ENCODE data around the gene OAS2.
"Not testable (repeated sequence)": the region's sequence is repeated elsewhere in the genome, so short reads cannot be mapped to it uniquely, and the experiment has no call there.

The OAS2 gene

DNA sequence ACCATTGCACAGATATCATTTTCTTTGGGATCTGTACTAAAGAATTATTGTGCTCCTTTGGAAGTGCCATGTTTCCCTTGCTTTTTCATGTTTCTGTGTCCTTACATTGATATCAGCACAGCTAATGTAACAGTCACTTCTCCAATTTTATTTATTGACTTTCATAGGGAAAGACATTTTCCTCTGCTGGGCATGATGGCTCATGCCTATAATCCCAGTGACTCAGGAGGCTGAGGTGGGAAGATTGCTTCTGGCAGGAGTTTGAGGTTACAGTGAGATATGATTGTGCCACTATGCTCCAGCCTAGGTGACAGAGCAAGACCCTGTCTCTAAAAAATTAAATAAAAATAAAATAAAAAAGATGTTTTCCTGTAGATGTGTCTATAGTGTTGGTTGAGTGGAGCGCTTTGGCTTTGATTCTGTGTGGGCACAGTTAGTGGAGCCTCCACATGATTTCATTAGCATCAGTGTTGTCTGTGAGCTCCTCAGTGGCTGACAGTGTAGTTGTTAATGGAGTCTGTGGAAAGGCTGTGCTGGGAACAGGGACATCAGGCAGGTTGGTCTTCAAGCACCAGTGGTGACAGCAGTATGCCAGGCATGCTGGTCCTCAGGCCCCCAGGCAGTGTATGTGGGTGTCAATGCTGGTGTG lies 7.4 kb downstream of the OAS2 start:
- DNase-seq (ENCODE audit: low spot score), result no peak
- no peak for FAIRE-seq

- DNase-seq (ENCODE audit: low spot score), result no peak
- no peak for FAIRE-seq
Observed at GRCh38 chr12:112986291-112986800, 8.0 kb downstream of the OAS2 start.

DNA sequence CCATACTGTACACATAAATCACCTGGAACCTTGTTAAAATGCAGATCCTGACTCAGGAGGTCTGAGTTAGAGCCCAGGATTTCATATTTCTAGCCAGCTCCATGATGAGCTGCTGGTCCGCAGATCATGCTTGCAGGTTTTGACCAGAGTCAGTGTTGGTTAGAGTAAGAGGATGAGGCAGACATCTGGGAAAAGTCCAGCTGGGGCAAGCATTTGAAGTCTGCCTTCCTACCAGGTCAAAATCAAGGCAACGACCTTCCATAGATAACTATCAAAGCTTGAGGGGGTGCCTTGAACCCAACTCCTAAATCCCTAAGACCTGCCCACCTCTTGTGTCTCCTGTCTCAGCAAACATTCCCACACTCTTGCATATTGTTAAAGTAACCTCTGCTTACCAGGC lies 9.2 kb downstream of the OAS2 start:
- FAIRE-seq (no peak), DNase-seq (ENCODE audit: low spot score) (no peak)

DNA sequence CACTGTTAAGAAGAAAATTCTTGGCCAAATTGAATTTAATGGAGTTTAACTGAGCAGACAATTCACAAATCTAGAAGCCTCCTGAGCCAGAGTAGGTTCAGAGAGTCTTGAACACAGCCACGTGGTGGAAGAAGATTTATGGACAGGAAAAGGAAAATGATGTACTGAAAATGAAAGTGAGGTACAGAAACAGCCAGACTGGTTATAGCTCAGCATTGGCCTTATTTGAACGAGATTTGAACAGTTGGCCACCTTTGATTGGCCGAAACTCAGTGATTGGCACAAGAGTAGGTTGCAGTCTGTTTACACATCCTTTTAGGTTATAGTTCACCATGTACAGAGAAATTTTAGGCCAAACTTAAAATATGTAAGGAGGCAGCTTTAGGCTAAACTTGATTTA lies 9.9 kb downstream of the OAS2 start:
- no peak for FAIRE-seq
- DNase-seq (ENCODE audit: low spot score), result no peak

DNA sequence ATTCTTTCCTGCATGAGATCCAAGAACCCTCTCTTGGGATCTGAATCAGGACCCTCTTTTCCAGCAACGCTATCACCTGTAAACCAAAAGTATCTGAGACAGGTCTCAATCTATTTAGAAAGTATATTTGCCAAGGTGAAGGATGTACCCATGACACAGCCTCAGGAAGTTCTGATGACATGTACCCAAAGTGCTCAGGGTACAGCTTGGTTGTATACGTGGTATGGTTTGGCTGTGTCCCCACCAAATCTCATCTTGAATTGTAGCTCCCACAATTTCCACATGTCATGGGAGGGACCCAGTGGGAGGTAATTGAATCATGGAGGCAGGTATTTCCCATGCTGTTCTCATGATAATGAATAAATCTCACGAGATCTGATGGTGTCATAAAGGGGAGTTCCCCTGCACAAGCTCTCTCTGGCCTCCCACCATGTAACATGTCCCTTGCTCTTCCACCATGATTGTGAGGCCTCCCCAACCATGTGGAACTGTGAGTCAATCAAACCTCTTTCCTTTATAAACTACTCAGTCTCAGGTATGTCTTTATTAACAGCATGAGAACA lies 10.6 kb downstream of the OAS2 start:
- FAIRE-seq; DNase-seq (ENCODE audit: low spot score): not testable (repeated sequence)

GRCh38 chr12:112989806-112990205 lies 11.5 kb downstream of the OAS2 start:
- DNase-seq (ENCODE audit: low spot score), result no peak
- FAIRE-seq, result no peak

DNA sequence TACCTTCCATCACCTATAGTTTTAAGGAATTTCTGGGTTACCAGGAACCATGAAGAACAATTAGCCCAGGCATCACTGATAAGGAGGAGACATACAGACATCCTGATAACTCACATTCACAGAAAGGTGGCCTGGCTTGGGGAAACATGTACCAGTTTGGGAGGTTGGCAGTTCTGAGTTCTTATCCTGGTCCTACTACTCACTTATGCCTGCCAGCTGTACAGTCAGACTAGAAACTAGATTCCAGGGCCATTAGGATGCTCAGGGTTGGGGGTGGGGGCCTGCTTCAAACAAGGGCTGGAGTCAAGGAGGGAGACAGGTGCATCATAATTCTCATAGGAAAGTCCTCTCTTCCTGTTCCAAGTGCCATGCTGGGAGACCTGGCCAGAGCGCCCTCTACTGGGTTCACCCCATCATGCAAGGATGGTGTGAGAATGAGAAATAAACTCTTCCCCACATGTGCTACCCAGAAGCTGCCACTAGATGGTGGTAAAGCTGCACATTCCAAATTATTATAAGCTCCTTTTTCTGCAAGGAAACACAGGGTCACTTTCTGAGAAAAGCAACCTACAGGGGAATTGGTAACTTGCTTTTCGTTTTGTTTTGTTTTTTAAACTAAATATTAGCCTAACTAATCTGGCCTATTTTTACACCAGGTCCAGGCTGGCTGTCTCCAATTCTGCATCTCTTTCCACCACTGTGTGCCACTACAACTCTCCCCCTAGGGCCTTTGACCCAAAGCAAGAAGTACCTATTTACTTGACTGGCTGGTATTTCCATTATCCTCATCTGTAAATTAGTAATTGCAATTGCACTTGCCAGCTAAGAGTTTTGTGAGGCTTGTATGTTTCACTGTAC lies 14.5 kb downstream of the OAS2 start:
- peak; percentile 44 for DNase-seq (ENCODE audit: low spot score)
- FAIRE-seq, result peak; percentile 51

DNA sequence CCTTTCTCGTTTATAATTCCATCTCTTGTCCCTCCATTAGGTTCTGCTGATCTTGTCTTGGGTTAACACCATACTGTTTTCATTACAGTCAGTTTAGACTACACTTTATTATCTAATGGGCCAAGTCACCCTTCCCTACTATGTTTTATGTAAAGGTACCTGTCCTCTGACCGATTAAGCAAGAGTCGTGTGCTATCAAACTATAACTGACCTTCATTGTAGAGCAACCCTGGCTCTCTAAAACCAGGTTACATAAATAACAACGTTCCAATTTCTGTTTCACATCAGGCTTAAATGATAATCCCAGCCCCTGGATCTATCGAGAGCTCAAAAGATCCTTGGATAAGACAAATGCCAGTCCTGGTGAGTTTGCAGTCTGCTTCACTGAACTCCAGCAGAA lies 16.7 kb downstream of the OAS2 start:
- DNase-seq (ENCODE audit: low spot score) (no peak), FAIRE-seq (no peak)

GRCh38 chr12:112996501-112996900 lies 18.2 kb downstream of the OAS2 start:
- FAIRE-seq (no peak), DNase-seq (ENCODE audit: low spot score) (no peak)

GRCh38 chr12:112997506-112997905 lies 19.2 kb downstream of the OAS2 start:
- FAIRE-seq, result no peak
- DNase-seq (ENCODE audit: low spot score), result no peak

DNA sequence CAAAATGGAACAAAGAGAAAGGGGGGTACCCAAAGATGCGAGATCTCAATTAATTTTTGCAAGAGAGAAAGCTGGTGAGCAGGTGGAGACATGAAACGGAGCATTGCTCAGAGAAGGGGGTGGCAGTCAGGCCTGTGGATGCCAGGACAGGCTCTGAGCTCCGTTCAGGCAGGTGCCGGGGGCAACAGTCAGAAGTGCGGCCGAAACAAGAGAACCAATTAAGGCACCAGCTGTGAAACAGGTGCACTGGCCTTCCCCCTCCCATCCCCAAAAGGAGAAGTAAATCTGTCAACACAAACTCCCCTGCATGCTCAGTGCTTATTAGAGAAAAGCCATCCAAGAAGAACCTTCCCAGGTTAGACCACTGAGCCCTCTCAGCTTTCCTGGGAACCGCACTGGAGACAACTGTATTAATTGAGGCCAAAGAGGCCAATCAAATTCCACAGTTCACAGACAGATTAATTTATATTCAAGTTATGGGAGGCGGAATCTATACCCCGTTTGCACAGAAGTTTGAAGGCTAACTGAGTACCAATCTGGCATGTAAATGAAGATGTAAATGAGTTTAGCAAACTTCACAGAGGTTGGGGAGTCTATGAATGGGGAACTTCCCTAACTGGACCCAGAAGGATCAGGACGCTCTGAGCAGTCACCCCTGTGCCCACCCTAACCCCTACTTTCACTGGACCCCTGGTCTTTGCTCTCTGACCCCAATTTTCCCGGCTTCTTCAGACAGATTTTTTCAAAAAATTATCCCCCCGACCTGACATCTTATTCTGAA lies 20.9 kb downstream of the OAS2 start:
- no peak for DNase-seq (ENCODE audit: low spot score)
- FAIRE-seq, result no peak

GRCh38 chr12:113000433-113000832 lies 22.1 kb downstream of the OAS2 start:
- DNase-seq (ENCODE audit: low spot score) (no peak), FAIRE-seq (no peak)

GRCh38 chr12:113002155-113002554 lies 23.8 kb downstream of the OAS2 start:
- DNase-seq (ENCODE audit: low spot score) (no peak), FAIRE-seq (no peak)

- FAIRE-seq (no peak), DNase-seq (ENCODE audit: low spot score) (no peak)
Observed at GRCh38 chr12:113002676-113003075, 24.4 kb downstream of the OAS2 start.

- FAIRE-seq (no peak), DNase-seq (ENCODE audit: low spot score) (no peak)
Observed at GRCh38 chr12:113003636-113004035, 25.3 kb downstream of the OAS2 start.

- FAIRE-seq, result no peak
- DNase-seq (ENCODE audit: low spot score), result no peak
Observed at GRCh38 chr12:113005762-113006161, 27.4 kb downstream of the OAS2 start.

DNA sequence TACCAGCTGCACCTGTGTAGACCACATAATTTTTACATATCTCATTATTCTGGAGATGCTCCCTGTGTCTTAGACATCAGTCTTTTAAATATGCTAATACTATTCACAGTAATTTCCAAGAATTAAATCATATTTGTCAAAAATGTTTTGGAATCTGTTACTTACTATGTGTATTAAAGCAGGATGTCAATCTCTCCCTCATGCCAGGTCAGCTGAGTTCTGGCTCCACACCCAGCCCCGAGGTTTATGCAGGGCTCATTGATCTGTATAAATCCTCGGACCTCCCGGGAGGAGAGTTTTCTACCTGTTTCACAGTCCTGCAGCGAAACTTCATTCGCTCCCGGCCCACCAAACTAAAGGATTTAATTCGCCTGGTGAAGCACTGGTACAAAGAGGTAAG lies 27.9 kb downstream of the OAS2 start:
- DNase-seq (ENCODE audit: low spot score), result no peak

DNA sequence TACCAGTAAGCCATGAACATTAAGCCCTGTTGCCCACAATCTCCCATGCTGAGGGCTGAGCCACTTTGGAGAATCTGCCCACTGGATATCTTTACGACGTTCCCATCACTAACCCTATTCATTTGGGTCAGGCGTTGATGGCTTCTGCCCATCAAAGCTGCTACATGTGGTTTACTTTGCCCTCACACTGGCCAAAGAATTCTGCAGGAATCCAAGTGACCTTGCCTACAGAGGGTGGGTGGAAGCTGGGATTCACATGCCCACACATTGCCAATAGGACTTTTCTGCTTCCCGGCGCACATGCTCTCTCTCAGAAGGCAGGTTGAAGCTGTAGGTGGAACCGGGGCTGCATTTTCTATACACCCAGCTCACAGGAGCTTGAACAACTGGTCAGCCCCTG lies 28.3 kb downstream of the OAS2 start:
- DNase-seq (ENCODE audit: low spot score) (no peak), FAIRE-seq (no peak)

More for the DNA sequence above, 27.9 kb downstream of the OAS2 start:
- FAIRE-seq, result no peak

DNA sequence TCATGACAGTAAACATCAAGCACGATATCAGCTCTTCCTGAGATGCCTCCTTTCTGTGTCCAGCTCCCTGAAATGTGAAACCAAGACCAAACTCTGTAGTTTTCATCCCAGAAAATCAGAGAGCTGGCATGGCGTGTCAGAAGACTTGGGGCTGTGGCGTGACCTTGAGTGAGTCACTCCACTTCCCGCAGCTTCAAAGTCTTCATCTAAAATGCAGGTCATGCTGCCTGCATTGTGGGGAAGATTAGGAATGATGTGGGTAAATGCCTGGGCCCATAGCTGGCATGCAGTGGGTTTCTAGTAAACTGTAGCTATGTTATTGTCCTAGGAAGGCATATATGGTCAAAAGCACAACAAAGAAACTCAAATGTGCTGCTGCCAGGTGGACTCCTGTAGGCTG lies 28.8 kb downstream of the OAS2 start:
- DNase-seq (ENCODE audit: low spot score), result peak; percentile 61
- peak; percentile 82 for FAIRE-seq

DNA sequence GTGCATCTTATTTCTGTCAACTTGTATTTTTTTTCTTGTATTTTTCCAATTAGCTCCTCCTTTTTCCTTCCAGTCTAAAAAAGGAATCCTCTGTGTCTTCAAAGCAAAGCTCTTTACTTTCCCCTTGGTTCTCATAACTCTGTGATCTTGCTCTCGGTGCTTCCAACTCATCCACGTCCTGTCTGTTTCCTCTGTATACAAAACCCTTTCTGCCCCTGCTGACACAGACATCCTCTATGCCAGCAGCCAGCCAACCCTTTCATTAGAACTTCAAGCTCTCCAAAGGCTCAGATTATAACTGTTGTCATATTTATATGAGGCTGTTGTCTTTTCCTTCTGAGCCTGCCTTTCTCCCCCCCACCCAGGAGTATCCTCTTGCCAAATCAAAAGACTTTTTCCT lies 32.4 kb downstream of the OAS2 start:
- FAIRE-seq, result no peak
- no peak for DNase-seq (ENCODE audit: low spot score)

DNA sequence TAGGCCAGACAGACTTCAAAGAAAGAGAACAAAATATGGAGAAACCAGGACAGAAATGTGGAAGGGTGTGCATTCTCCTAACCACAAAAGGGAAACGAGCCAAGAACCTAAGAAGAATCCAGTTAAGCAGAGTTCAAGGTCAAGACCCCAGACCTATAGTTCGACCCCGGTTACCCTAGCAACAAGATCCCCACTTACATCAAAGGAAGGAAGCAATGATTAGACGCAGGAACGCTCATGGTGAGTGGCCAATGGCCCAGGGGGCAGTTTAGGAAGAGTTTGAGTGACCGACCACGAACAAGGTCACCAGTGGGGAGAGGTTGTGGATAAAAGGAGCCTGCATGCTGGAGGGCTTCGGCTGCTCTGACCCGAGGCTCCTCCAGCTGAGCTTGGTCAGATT lies 36.2 kb downstream of the OAS2 start:
- DNase-seq (ENCODE audit: low spot score), result no peak
- FAIRE-seq, result no peak

DNA sequence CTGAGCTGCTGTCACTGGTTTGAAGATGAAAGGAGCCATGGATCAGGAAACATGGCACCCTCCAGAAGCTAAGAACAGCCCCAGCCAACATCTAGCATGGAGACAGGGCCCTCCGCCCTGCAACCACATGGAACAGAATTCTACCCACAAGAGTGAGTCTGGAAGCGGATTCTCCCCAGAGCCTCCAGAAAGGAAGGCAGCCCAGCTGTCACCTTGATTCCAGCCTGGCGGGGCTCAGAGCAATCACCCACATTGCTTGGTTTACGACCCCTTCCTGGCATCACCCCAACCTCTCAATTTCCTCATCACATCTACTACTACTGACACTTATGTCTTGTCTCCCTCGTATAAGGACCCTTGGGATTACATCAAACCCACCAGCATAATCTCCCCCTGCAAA lies 38.5 kb downstream of the OAS2 start:
- no peak for DNase-seq (ENCODE audit: low spot score)
- FAIRE-seq, result no peak
